Heart left ventricle (tissue), 16 donors: ENCODE data around the gene PROSER3. TPM values are rescaled to one million over a fixed set of nuclear protein-coding genes. Genes with fewer than 3 reads are reported as not detected.
A peak's percentile ranks its signal among the peaks of the same experiment; 100 is the strongest.

Experiments
- ATAC-seq, 4 donors: fragments of 200-7000 bp; cut with Tn5 transposase; one replicate each; pipeline ENCODE4 v1.9.1; 2020 to 2022; ENCODE audit warnings: moderate library complexity in 4 of 4, mild to moderate bottlenecking in 3 of 4, moderate number of reproducible peaks in 1 of 4
- DNase-seq, 5 donors: peaks; one replicate each; pipeline ENCODE4 v3.0.0-alpha.2; 2020
- H3K27ac ChIP-seq, 12 donors: fragments of 200-600 bp; sonication (generic) in 4 of 12; one replicate each; pipeline versions ENCODE4 v1.5.0 to v1.8.0; 2016 to 2022; ENCODE audit warnings: mild to moderate bottlenecking in 2 of 12
- H3K27me3 ChIP-seq, 9 donors: fragments of 200-600 bp; sonication (generic) in 2 of 9; one replicate each; pipeline versions ENCODE4 v1.5.1 to v1.8.0; 2016 to 2022; ENCODE audit warnings: mild to moderate bottlenecking in 3 of 9
- H3K36me3 ChIP-seq, 9 donors: fragments of 200-600 bp; sonication (generic) in 2 of 9; one replicate each; pipeline versions ENCODE4 v1.5.0 to v1.8.0; 2018 to 2022; ENCODE audit warnings: mild to moderate bottlenecking in 2 of 9
- H3K4me1 ChIP-seq, 12 donors: fragments of 200-600 bp; sonication (generic) in 4 of 12; one replicate each; pipeline versions ENCODE4 v1.5.0 to v1.8.0; 2016 to 2022; ENCODE audit warnings: mild to moderate bottlenecking in 3 of 12
- H3K4me3 ChIP-seq, 12 donors: fragments of 200-600 bp; sonication (generic) in 4 of 12; one replicate each; pipeline versions ENCODE4 v1.5.0 to v1.8.0; 2017 to 2022; ENCODE audit warnings: mild to moderate bottlenecking in 9 of 12, moderate library complexity in 4 of 12
- H3K9me3 ChIP-seq, 12 donors: fragments of 200-600 bp; sonication (generic) in 4 of 12; one replicate each; pipeline versions ENCODE4 v1.5.0 to v1.8.0; 2016 to 2022; ENCODE audit warnings: mild to moderate bottlenecking in 1 of 12
- CTCF ChIP-seq, 12 donors: fragments of 200-600 bp; sonication (generic) in 4 of 12; IDR thresholded peaks; one replicate each; pipeline versions ENCODE4 v1.5.0 to v1.8.0; 2018 to 2022; ENCODE audit warnings: antibody characterized with exemption in 12 of 12, mild to moderate bottlenecking in 5 of 12
- POLR2A ChIP-seq, 2 donors: fragments of 450-650 bp; IDR thresholded peaks; one replicate each; pipeline ENCODE4 v1.6.1; 2017; ENCODE audit warnings: antibody characterized with exemption in 2 of 2, mild to moderate bottlenecking in 2 of 2, moderate library complexity in 2 of 2
- WGBS, 4 donors: extraction: QIAGEN DNeasy Blood & Tissue Kit in 2 of 4; methylation state at CpG; one replicate each; pipeline versions ENCODE4 v1.1.5 to v1.1.7; 2013 to 2018; 5-methylcytosine and 5-hydroxymethylcytosine counted together
- intact Hi-C, 10 donors: fragments of 100-400 bp; cut with DNase I; formaldehyde crosslinking; loops; one replicate each; pipeline versions ENCODE4 v1.11.1 to v1.14.2; 2022
- polyA plus RNA-seq, 2 donors: library from polyadenylated mRNA; stranded (reverse); fragments of 200-250 nt; gene quantifications; one replicate each; pipeline ENCODE4 v1.2.3, GENCODE V29; 2013
- total RNA-seq, 9 donors: library from RNA; depleted of rRNA in 2 of 9; stranded (reverse); fragments of >200 nt in 2 of 9; fragmentation: NEBNext Ultra II Directional in 3 of 9; extraction: Animal tissue kit (Norgen Biotek cat#: 25700) in 3 of 9; gene quantifications; one replicate each; pipeline versions ENCODE4 v1.1.0 to v1.2.4, GENCODE V29; 2016 to 2023
- donor health status: ischemic (EF 13 %, LVEDD 7.1; RV severe dilation, severe dysfunction).
- donor health status: healthy with polysubstance abuse.
- donor health status: DM: no; HTN: yes; CAD: no.
- donor health status: DM: no; HTN: no; CAD: no.
- donor health status: ischemic (EF 25% LVEDD 6.9; RV normal size, moderate dysfunction).
- donor health status: ischemic (EF 25% LVEDD 5.7; RV mildly dilated, moderate dysfunction).
- donor health status: healthy.
- donor health status: DM: yes; HTN: yes; CAD: no.
- donor health status: ischemic (EF 35%, LVEDD 5.7; RV mildly dilated, moderate dysfunction).
- donor health status: nonischemic (EF 11% LVEDD 7.7; RV severe dilation, severe dysfunction).
- donor health status: DM: yes; HTN: yes; CAD: no.
- donor health status: PGD.
- donor health status: ischemic (EF 29% LVEDD 5.4; RV normal size, mild dysfunction).
- donor health status: nonischemic (EF 23%, LVEDD 6.1; RV moderate dilation, normal function).

The PROSER3 gene
- total and polyA plus RNA-seq, 11 donors: 1.9 to 19.7 (median 9.7) TPM

- DNase-seq (peak in 3 of 5 donors; percentile 59 to 79 (median 74)), ATAC-seq (no peak)
- Histone ChIP-seq H3K36me3 (peaks cover 0 to 33% (median 21%) of the 10 kb centered on the region in 9 donors), H3K27ac (peak overlapping the region in 8 of 12 donors; percentile 7 to 99 (median 20)), H3K4me1 (peaks cover 0 to 58% (median 39%) of the 10 kb centered on the region in 12 donors), H3K4me3 (no peak overlapping the region), H3K9me3 (no peaks in the 10 kb centered on the region), H3K27me3 (no peaks in the 10 kb centered on the region)
- intact Hi-C loops: loop anchor here in 1 of 10 donors (10.0 kb wide), 1 partner anchor 393 kb away; the partner anchor contains the start of gene CAPNS1
- 78 to 88% (median 85%) methylated on average over 11 to 14 of the region's 14 CpGs for WGBS, 4 donors
- no peak for TF ChIP-seq CTCF (IDR thresholded peaks at IDR 0.05)
- TF ChIP-seq POLR2A (IDR thresholded peaks at IDR 0.05): no peak
Observed at GRCh38 chr19:35751839-35752745, 5.9 kb upstream of the PROSER3 start.

GRCh38 chr19:35752746-35753350 is 5.1 kb upstream of the PROSER3 start:
- 94 to 97% (median 95%) methylated on average over 19 to 20 of the region's 20 CpGs for WGBS, 4 donors
- Histone ChIP-seq H3K36me3 (peaks cover 0 to 33% (median 21%) of the 10 kb centered on the region in 9 donors), H3K4me1 (peaks cover 0 to 60% (median 41%) of the 10 kb centered on the region in 12 donors), H3K9me3 (no peaks in the 10 kb centered on the region), H3K27ac (peak overlapping the region in 3 of 12 donors; percentile 7 to 99 (median 99)), H3K4me3 (no peak overlapping the region), H3K27me3 (no peaks in the 10 kb centered on the region)
- intact Hi-C loops: loop anchor here in 1 of 10 donors (10.0 kb wide), 1 partner anchor 392 kb away; the partner anchor contains the start of gene CAPNS1
- DNase-seq (peak in 1 of 5 donors; percentile 31), ATAC-seq (no peak)
- TF ChIP-seq CTCF (IDR thresholded peaks at IDR 0.05) (no peak), POLR2A (IDR thresholded peaks at IDR 0.05) (no peak)

- no peaks in the 10 kb centered on the region for H3K9me3 ChIP-seq
- intact Hi-C loops: loop anchor here in 1 of 10 donors (10.0 kb wide), 1 partner anchor 391 kb away; the partner anchor contains the start of gene CAPNS1
- H3K4me3 ChIP-seq: no peak overlapping the region
- H3K27ac ChIP-seq: peak overlapping the region in 5 of 12 donors; percentile 94 to 100 (median 99)
- no peaks in the 10 kb centered on the region for H3K27me3 ChIP-seq
- ATAC-seq (no peak), DNase-seq (peak in 1 of 5 donors; percentile 42)
- H3K36me3 ChIP-seq: peaks cover 0 to 33% (median 21%) of the 10 kb centered on the region in 9 donors
- TF ChIP-seq POLR2A (IDR thresholded peaks at IDR 0.05): no peak
- no peak for TF ChIP-seq CTCF (IDR thresholded peaks at IDR 0.05)
- H3K4me1 ChIP-seq: peaks cover 2 to 60% (median 43%) of the 10 kb centered on the region in 12 donors
- 81 to 93% (median 91%) methylated on average over 12 to 20 of the region's 20 CpGs for WGBS, 4 donors
Observed at GRCh38 chr19:35753634-35754369, 4.2 kb upstream of the PROSER3 start.
